ENCODE data around the gene NFKBIA.

- TF ChIP-seq POLR2A (IDR thresholded peaks at IDR 0.05) (no peak), POLR2AphosphoS5 (IDR thresholded peaks at IDR 0.05) (peak; percentile 11 to 32), CTCF (IDR thresholded peaks at IDR 0.05) (no peak), EP300 (IDR thresholded peaks at IDR 0.05) (no peak)
Measured at GRCh38 chr14:35355981-35356841, 48.3 kb downstream of the NFKBIA start.
